NK-92 treated with Interleukin-12 subunit alpha and Interleukin-12 subunit beta, amount 100 ng/mL, for 24 hours (cell line): ENCODE results near the gene SMYD1.

ENCODE experiments used
- DNase-seq: peaks from one replicate; lab custom pipeline; 2025; lab: John Stamatoyannopoulos, UW

SMYD1 gene

DNA sequence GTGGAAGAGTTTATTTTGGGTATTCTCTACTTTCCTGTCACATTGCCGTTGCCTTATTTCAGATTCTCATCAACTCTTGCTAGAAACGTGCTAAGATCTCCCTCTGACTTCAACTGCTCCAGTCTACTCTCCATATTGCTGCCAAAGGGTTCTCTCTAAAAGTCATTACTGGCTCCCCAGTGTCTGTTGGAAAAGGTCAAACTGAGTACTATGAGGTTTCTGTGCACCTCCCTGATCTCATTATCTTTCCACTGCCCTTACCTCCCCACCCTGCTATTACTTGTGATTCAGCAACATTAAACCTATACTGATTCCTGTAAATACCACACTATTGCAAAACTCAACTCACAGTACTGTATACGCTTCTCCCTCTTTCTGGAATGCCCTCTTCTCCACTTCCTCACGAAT is 10.2 kb upstream of the SMYD1 start:
- DNase-seq = no peak

DNA sequence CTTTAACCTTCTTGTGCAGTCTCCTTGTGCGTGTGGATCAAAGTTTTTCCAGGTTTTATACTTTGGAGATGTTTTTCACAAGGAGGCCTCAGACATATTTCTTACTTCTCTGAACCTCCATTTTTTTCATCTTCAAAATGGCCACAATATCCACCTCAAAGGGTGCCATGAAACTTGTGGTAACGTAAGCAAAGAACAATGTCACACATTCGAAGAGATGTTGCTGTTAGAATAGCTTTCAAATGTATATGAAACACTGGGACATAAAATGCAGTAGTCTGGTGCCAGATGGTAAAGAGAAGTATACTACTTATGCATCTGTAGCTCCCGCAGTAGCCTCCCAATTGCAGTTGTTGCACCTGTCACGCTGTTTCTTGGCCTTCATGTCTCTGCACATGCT is 9.4 kb upstream of the SMYD1 start:
- no peak for DNase-seq

DNA sequence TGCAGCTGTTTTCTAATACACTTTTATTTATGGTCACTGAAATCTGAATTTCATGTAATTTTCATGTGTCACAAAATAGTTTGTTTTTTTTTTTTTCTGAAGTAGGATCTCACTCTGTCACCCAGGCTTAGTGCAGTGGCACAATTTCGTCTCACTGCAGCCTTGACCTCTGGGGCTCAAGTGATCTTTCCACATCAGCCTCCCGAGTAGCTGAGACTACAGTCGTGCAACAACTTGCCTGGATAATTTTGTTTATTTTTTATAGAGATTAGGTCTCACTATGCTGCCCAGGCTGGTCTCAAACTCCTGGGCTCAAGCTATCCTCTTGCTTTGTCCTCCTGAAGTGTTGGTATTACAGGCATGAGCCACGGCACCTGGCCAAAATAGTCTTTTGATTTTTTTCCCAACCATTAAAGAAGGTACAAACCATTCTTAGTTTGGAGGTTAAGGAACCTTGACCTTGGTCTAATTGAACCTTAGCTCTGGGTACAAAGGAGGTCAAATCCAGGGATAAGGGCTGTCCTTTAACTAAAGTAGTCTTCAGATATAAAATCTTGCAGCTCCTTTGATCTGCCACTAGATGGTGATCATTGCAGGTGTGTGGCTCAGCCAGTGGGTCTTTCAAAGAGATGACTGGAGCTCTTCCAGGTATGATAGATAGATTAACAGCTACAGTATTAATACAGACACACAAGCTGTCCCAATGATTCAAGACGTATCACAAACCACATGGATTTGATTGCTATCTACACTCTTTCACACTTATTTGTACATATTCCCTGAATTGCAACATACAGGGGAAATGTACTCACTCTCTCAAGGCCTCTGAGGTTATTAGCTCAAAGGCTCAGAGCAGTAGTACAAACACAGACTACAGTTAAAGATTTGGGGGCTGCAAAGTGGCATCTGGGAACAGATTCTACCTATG is 7.4 kb upstream of the SMYD1 start:
- DNase-seq = no peak

- no peak for DNase-seq
These were observed 6.7 kb upstream of the SMYD1 start for GRCh38 chr2:88060907-88061275.

DNA sequence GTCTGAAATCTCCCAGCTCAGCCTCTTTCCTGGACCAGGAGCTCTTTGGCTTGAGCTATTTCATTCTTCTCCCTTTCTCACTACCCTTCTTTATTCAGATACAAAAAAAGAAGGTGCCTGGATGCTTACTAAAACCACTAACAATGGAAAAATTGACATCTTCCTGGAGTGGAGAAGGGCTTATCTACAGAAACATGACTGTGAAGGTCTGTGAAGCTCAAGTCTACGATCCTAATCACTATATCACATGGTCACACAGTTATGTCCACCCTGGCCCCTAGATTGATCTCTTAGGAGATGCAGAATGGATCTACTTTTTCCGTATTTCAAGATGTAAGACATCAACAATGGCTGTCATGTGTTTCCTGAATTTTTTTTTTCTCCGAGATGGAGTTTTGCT is 6.3 kb upstream of the SMYD1 start:
- DNase-seq = no peak

DNA sequence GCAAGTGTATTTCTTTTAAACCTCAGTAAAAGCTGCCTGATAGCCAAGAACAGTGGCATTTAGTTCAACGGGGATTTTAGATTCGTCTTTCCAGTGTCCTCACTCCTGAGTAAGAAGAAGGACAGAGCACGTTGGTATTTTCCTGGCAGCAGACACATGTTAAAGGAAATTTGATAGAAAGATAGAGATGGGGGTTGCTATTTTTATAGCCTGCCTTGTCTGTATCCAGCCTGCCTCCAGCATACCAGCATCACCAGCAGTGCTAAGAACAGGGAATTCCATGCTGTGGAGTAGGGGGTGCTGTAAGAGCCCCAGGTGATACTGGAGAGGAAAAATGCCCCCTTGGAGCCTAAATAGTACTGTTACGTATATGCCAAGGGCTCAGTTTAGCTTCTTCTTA is 1.1 kb upstream of the SMYD1 start:
- DNase-seq = no peak

DNA sequence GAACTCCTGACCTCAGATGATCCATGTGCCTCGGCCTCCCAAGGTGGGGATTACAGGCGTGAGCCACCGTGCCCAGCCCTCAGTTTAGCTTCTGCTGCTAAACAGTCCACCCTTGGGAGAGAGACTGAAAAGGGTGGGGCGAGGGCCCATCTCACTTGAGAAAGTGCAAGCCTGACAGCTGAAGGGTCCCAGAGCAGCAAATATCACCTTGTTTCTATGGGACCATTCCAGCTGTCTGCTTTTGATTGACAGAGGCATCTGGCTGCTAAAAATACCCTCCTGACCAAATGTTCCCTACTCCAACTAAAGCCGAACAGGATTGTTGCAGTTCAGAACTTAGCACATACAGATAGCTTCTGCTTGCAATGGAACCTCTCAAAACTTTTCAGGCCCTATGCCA is 436 bp upstream of the SMYD1 start:
- DNase-seq = no peak

- no peak for DNase-seq
These were observed 419 bp downstream of the SMYD1 start for GRCh38 chr2:88068044-88068443.

DNA sequence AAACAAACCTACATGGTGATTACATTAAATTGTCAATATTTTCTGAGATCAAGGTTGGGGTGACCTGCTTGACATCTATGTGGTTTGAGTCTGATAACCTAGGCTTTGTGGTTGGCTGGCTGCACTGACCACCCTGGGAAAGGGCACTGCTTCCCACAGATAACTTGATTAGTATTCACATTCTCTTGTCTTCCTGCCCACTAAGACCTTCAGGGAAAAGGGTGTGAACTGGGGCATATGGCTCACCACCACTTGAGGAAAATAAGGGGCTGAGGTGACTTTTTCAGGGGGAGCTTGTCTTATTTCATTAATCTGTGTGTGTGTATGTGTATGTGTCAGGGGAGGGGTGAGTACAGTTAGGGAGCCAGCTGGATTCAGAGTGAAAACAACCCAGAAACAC is 1.5 kb downstream of the SMYD1 start:
- DNase-seq = no peak

GRCh38 chr2:88070055-88070454 is 2.4 kb downstream of the SMYD1 start:
- no peak for DNase-seq

- DNase-seq = no peak
These were observed 3.7 kb downstream of the SMYD1 start for GRCh38 chr2:88071365-88071764.

GRCh38 chr2:88074150-88074549 is 6.5 kb downstream of the SMYD1 start:
- no peak for DNase-seq

DNA sequence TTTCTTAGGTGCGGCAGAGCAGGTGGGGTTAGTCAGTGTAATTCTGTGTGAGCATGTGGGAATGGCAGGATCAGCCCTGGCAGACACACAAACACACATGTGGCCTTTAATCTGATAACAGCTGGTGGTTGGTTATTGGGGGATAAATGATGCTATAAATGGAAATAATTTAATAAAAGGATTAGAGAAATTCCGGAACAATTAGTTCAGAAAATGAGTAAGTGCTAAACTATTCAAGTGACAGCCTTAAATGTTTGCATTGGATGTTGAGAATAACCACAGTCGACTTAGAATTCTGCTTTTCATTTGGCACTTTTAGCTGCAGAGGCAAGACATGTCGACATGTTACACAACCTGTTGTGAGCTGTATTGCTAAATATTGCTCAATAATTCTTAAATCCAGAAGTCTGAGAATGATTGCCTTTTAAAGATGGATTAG is 7.2 kb downstream of the SMYD1 start:
- DNase-seq = no peak

- DNase-seq = no peak
These were observed 9.5 kb downstream of the SMYD1 start for GRCh38 chr2:88077080-88077479.

GRCh38 chr2:88078643-88079172 is 11.1 kb downstream of the SMYD1 start:
- DNase-seq = no peak

GRCh38 chr2:88080545-88080944 is 12.9 kb downstream of the SMYD1 start:
- DNase-seq = no peak

GRCh38 chr2:88081924-88082608 is 14.4 kb downstream of the SMYD1 start:
- DNase-seq = no peak

GRCh38 chr2:88082781-88083180 is 15.2 kb downstream of the SMYD1 start:
- no peak for DNase-seq

- no peak for DNase-seq
These were observed 17.5 kb downstream of the SMYD1 start for GRCh38 chr2:88085099-88085498.

DNA sequence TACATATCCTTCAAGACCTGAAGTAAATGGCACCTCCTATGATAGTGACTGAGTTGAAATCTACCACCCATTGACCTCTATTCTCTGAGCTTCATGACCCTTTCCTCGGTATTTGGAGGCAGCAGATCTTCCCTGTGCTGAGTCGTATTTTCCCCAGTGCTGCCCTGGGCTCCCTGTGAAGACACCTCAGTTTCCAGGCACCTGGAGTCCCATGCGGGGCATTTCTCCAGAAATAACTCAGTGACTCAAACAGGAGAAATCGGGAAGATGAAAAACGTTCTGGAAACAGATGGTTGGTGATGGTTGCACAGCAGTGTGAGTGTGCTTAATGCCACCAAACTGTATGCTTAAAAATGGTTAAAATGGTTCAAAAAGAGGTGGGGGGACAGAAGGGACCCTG is 18.0 kb downstream of the SMYD1 start:
- no peak for DNase-seq

DNA sequence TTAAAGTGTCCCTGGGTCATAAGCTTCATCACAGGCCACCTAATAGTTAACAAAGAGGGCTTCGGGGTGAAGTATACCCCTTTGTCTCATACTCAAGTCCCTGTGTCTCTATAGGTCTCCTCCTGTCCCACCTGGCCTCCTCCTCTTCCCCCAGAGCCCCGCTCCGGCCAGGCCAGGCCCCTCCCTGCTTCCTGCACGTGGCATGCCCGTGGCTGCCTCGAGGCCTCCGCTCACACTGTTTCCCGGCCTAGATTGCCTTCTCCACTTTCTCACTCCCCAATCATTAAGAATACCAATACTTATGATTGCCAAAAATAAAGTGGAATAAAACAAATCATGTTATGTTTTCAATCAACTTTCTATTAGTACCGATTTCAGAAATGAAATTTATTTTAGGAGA is 18.8 kb downstream of the SMYD1 start:
- no peak for DNase-seq

DNA sequence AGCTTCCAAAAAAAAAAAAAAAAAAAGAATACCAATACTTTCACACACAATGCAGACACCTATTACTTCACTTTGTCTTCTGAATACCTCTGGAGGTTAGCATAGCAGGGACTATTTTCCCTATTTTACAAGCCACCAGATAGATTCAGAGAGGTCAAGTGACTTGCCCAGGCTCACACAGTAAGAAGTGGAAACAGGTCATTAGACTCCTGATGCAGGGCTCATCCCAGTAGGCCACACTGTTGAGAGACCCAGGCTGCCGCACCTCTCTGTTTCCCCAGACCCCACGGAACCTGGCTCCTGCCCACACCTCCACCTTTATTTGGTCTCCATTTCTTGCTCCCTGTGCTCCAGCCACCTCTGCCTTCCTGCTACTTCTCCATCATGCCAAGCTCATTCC is 19.4 kb downstream of the SMYD1 start:
- no peak for DNase-seq

DNA sequence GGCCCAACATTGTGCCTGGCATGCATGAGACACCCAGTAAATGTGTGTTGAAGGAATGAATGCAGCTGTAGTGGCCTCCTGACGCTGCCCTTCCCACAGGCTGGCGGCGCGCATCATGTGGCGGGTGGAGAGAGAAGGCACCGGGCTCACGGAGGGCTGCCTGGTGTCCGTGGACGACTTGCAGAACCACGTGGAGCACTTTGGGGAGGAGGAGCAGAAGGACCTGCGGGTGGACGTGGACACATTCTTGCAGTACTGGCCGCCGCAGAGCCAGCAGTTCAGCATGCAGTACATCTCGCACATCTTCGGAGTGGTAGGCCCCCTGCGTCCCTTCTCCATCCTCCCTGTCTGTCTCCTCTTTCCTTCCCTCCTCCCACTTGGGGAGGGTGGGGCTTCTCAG is 20.1 kb downstream of the SMYD1 start:
- DNase-seq = no peak
